GM10248 (cell line): ENCODE data around the gene CCT3.

ENCODE experiments used
- CTCF ChIA-PET: fragments of 300-600 bp; sonication (Branson Sonifier 250); formaldehyde crosslinking; extraction: SDS; loops from one replicate; lab custom pipeline; 2021; ENCODE audit warnings: antibody characterized with exemption; lab: Yijun Ruan, JAX
- POLR2A ChIA-PET: fragments of 350-650 bp; sonication (Branson Sonifier 250); formaldehyde crosslinking; extraction: SDS; loops from one replicate; lab custom pipeline; 2020; ENCODE audit warnings: antibody characterized with exemption; lab: Yijun Ruan, JAX
- DNase-seq: peaks from one replicate; pipeline ENCODE4 v3.0.0; 2012; ENCODE audit errors: extremely low spot score
- TF ChIP-seq, protein P1 (sequence below): IDR thresholded peaks from 2 replicates; pipeline ENCODE4 v1.5.1; 2012; ENCODE audit warnings: mild to moderate bottlenecking, low read depth; ENCODE audit errors: extremely low read depth, missing control alignments, control extremely low read depth

Gene CCT3

DNA sequence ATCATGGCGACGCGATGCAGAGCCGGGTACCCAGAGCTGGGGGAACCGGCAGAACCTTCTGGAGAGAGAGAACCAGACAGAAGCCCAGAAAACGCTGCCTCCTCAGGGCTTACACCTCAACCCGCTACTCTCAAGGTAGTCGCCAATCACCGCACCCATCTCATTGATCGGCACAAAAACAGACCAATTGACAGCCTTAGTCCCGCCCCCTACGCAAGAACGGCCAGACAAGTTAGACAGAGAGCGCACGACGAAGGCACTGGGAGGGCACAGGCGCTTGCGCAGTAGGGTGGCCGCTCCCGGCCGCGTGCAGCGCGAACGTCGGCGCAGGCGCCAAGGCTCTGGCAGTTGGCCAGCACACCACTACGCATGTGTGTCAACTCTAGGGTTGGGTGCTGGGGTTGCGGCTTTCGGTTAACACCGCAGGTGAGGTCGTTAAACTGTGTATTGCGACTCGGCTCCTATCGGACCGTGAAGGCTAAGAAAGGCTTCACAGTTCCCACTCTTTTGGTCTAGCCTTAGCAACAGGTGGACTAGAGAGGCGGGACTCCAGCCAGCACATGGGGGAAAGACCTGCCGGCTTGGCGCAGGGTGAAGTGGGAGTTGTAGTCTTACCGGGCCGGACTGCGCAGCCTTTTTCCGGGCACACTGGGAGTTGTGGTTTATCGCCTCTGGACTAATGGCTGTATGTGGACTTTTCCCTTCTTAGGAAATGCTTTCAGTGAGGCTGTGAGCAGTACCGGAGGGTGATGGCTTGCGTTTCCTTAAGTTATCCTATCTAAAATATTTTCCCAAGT lies at the start of gene CCT3, which contains the start of gene TSACC:
CCT3 (minus strand) TSS at position 113 of the 797 bp plus-strand sequence; CDS start at position 5, 108 bp downstream.
TSACC (plus strand) TSS at position 347 of the 797 bp plus-strand sequence. CDS start 1,232 bp downstream, outside the sequence.
- ChIA-PET CTCF (interaction anchor here (0.9 to 2.6 kb wide), 4 partner anchors 13 to 243 kb away, joined by 3 to 11 read pairs (median 4); no protein-coding TSS in a partner anchor), POLR2A (no interaction called here)
- TF ChIP-seq, protein P1, sequence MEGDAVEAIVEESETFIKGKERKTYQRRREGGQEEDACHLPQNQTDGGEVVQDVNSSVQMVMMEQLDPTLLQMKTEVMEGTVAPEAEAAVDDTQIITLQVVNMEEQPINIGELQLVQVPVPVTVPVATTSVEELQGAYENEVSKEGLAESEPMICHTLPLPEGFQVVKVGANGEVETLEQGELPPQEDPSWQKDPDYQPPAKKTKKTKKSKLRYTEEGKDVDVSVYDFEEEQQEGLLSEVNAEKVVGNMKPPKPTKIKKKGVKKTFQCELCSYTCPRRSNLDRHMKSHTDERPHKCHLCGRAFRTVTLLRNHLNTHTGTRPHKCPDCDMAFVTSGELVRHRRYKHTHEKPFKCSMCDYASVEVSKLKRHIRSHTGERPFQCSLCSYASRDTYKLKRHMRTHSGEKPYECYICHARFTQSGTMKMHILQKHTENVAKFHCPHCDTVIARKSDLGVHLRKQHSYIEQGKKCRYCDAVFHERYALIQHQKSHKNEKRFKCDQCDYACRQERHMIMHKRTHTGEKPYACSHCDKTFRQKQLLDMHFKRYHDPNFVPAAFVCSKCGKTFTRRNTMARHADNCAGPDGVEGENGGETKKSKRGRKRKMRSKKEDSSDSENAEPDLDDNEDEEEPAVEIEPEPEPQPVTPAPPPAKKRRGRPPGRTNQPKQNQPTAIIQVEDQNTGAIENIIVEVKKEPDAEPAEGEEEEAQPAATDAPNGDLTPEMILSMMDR, result no peak
- DNase-seq, result peak; percentile 98

DNA sequence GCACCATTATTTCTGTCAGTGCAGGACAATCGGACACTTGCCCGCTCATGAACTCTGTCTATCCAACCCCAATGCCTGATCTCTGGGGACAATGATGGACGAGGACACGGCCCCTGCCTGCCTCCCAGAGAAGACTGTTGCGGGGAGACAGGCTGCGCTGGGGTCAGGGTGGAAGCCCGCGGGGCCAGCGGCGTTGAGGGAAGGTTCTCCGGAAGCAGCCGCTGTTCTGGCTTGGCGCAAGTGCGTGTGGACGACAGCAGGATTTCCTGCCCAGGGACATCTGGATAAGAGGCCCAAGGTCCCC lies 49.7 kb upstream of the CCT3 start:
- TF ChIP-seq, protein P1, result no peak
- CTCF ChIA-PET, result interaction anchor here (1.0 to 17.1 kb wide), 8 partner anchors 14 to 289 kb away, joined by 3 to 480 read pairs (median 74); partner anchors contain the start of genes NES and RHBG
- POLR2A ChIA-PET, result no interaction called here
- no peak for DNase-seq

DNA sequence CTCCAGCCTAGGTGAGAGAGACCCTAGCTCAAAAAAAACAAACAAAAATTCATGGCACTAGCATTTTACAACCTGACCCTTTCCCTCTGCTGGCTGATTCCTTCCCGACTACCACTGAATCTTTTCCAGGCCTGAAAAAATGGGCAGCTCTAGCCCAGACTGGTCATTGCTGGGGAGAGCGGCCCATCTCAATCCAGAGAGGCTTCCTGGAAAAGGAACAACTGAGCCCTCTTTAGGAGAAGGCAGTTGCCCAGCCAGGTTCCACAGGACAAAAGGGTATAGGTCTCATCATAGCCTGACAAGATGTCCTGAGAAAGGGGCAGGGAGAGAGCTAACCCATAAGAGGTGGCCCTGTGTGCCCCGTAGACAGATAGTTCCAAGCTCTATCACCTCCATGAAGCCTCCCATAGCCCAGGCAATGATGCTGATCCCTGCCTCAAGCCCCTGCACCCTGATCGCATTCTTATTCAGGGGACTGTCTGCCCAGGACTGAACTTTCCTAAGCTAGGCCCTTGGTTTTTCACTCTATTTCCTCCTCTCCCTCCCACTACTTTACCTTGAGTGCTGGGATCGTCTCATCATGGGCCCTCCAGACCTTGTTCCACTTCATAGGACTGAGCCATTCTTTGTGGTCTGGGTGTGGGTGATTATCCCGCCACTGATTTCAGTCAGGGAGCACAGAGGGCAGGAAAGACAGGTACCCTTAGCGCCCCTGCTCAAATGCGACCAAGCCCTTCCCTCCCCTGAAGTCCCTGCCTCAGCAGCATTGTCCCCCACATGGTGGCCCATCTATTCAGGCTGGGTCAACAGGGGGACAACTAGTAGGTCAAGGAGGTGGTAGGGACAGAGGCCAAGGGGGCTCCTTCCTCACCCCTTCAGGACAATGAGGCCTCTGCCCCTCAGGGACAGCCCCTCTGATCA lies 49.1 kb upstream of the CCT3 start:
- POLR2A ChIA-PET, result no interaction called here
- DNase-seq, result no peak
- TF ChIP-seq, protein P1, result no peak
- CTCF ChIA-PET, result interaction anchor here (0.6 to 17.1 kb wide), 20 partner anchors 9 to 295 kb away, joined by 3 to 480 read pairs (median 20); partner anchors contain the start of genes NES and RHBG

- CTCF ChIA-PET, result interaction anchor here (0.6 to 17.1 kb wide), 64 partner anchors 10 to 349 kb away, joined by 3 to 480 read pairs (median 5); partner anchors contain the start of genes BCAN, CCT3, NES and RHBG
- DNase-seq, result no peak
- TF ChIP-seq, protein P1, result no peak
- POLR2A ChIA-PET, result interaction anchor here (0.6 kb wide), 1 partner anchor 35 kb away, joined by 3 read pairs; no protein-coding TSS in a partner anchor
Observed at GRCh38 chr1:156386134-156386901, 48.2 kb upstream of the CCT3 start.

DNA sequence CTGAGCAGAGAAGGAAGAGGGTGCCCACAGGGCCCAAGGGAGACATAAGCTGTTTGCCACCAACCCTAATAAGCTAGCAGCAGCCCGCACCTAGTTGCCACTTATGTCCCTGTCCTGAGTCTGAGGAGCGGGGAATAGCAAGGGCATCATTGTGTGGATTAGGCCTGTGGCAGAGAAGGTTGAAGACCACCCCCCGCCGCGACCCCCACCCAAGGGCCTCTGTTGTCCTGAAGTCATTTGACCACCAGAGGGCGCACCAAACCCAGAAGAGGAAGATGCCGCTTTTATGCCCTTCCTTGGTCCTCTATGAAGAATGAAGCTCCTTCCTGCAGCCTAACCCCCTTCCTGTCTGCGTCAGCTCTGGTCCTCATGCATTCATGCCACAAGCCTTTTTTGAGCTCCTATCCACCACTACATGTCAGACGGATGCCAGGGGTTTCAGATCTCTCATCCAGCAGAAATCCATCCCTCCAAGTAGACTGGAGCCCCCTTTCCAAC lies 47.5 kb upstream of the CCT3 start:
- DNase-seq, result peak; percentile 77
- TF ChIP-seq, protein P1, result peak; percentile 67
- ChIA-PET POLR2A (interaction anchor here (0.6 kb wide), 1 partner anchor 36 kb away, joined by 3 read pairs; no protein-coding TSS in a partner anchor), CTCF (interaction anchor here (0.6 to 17.1 kb wide), 61 partner anchors 11 to 348 kb away, joined by 3 to 480 read pairs (median 5); partner anchors contain the start of genes BCAN, CCT3, RHBG and TSACC)
